ENCODE results near the gene TAMALIN. TPM values are rescaled to one million over a fixed set of nuclear protein-coding genes. Genes with fewer than 3 reads are reported as not detected.

The TAMALIN gene
- total RNA-seq, 1 experiment from 2014 or later: 0.58 TPM

GRCh38 chr12:52013626-52014310 lies 7.0 kb downstream of the TAMALIN start:
- ChIA-PET POLR2A (ENCODE audit: unreplicated experiment) (no interaction called here), CTCF (interaction anchor here (0.6 kb wide), 1 partner anchor 13 kb away, joined by 10 read pairs; no protein-coding TSS in a partner anchor)
- no peak overlapping the region for H3K9ac ChIP-seq (ENCODE audit: low read length)
- no peak overlapping the region for H3K4me2 ChIP-seq (ENCODE audit: low read length)
- ATAC-seq (no peak), DNase-seq (no peak)
- no peaks in the 10 kb centered on the region for H3K4me1 ChIP-seq (ENCODE audit: insufficient read depth, low read length)
- intact Hi-C loops (cut with micrococcal nuclease): no loop called here
- no peaks in the 10 kb centered on the region for H3F3A ChIP-seq (ENCODE audit: low read length, unreplicated experiment)
- no peaks in the 10 kb centered on the region for H3K27me3 ChIP-seq (ENCODE audit: low read length)
- H3K9me3 ChIP-seq (ENCODE audit: low read length): no peaks in the 10 kb centered on the region
- BruUV-seq (replicated peaks): no TSS peak
- H3K79me2 ChIP-seq (ENCODE audit: low read length): no peaks in the 10 kb centered on the region
- H2AFZ ChIP-seq (ENCODE audit: low read length): no peak overlapping the region
- TF ChIP-seq CTCF (conservative IDR thresholded peaks at IDR 0.05; ENCODE audit: low read depth, low read length): no peak
- TF ChIP-seq EZH2phosphoT487 (IDR thresholded peaks at IDR 0.05; ENCODE audit: borderline replicate concordance, low read length): no peak
- no peak for TF ChIP-seq EZH2 (IDR thresholded peaks at IDR 0.05; ENCODE audit: low read length, unreplicated experiment)
- H3K9me2 ChIP-seq (replicated peaks; ENCODE audit: low read length): no peaks in the 10 kb centered on the region
- H3K27ac ChIP-seq (ENCODE audit: low read length): no peak overlapping the region
- H4K20me1 ChIP-seq (ENCODE audit: low read length): no peaks in the 10 kb centered on the region
- H3K4me3 ChIP-seq (ENCODE audit: low read length): no peak overlapping the region
- H3K36me3 ChIP-seq (ENCODE audit: low read depth, low read length): no peaks in the 10 kb centered on the region

- no peak for ATAC-seq
- BruUV-seq (replicated peaks): no TSS peak
- H3K27me3 ChIP-seq (ENCODE audit: low read length): no peaks in the 10 kb centered on the region
- H4K20me1 ChIP-seq (ENCODE audit: low read length): no peaks in the 10 kb centered on the region
- DNase-seq: no peak
- no peak overlapping the region for H3K4me3 ChIP-seq (ENCODE audit: low read length)
- CTCF ChIA-PET: no interaction called here
- H3K79me2 ChIP-seq (ENCODE audit: low read length): no peaks in the 10 kb centered on the region
- H3K4me2 ChIP-seq (ENCODE audit: low read length): no peak overlapping the region
- no peak overlapping the region for H3K9ac ChIP-seq (ENCODE audit: low read length)
- no peaks in the 10 kb centered on the region for H3F3A ChIP-seq (ENCODE audit: low read length, unreplicated experiment)
- H3K9me3 ChIP-seq (ENCODE audit: low read length): no peaks in the 10 kb centered on the region
- no peak overlapping the region for H2AFZ ChIP-seq (ENCODE audit: low read length)
- TF ChIP-seq CTCF (conservative IDR thresholded peaks at IDR 0.05; ENCODE audit: low read depth, low read length) (no peak), EZH2phosphoT487 (IDR thresholded peaks at IDR 0.05; ENCODE audit: borderline replicate concordance, low read length) (no peak), EZH2 (IDR thresholded peaks at IDR 0.05; ENCODE audit: low read length, unreplicated experiment) (no peak)
- no peak overlapping the region for H3K27ac ChIP-seq (ENCODE audit: low read length)
- intact Hi-C loops (cut with micrococcal nuclease): no loop called here
- no peaks in the 10 kb centered on the region for H3K36me3 ChIP-seq (ENCODE audit: low read depth, low read length)
- POLR2A ChIA-PET (ENCODE audit: unreplicated experiment): no interaction called here
- no peaks in the 10 kb centered on the region for H3K9me2 ChIP-seq (replicated peaks; ENCODE audit: low read length)
- no peaks in the 10 kb centered on the region for H3K4me1 ChIP-seq (ENCODE audit: insufficient read depth, low read length)
Measured at GRCh38 chr12:52014567-52015530, 8.1 kb downstream of the TAMALIN start.
